GM19372 (cell line): ENCODE data around the gene CFH.
"Not testable (repeated sequence)": the region's sequence is repeated elsewhere in the genome, so short reads cannot be mapped to it uniquely, and the experiment has no call there.

ENCODE experiments used
- ATAC-seq: cut with Tn5 transposase; IDR thresholded peaks from one replicate; pipeline ENCODE4 v1.9.1; 2021; ENCODE audit warnings: mild to moderate bottlenecking, low read depth, moderate library complexity; ENCODE audit not compliant: unreplicated experiment

CFH gene

DNA sequence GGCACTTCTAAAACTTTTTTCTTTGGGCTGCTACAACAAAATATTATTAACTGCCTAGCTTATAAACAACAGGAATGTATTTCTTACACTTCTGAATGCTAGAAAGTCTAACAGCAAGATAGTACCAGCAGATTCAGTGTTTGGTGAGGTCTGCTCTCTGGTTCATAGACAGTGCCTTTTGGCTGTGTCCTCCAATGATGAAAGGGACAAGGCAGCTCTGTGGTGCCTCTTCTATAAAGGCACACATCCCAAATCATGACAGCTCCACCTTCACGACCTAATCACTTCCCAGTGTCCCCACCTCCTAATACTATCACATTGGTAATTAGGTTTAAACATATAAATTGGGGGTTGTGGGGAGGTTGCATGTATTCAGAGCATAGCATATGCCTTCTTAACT is 9.5 kb downstream of the CFH start:
- no peak for ATAC-seq

DNA sequence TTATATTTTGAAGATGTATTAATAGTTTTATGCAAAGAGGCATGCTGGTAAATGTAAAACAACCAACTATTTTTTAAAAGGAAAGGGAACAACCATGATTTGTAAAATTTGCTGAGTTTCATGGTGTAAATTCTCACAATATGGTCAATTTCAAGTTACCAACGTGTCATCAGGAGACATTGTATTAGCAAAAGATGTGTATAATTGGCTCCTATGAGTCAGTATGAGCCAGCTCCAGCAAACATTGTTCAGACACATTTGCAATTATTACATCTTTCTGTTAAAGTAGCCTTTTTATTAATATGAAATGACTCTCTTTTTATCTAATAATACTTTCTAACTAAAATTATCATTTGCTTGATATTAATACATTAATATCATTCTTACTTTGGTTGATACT is 15.3 kb downstream of the CFH start:
- no peak for ATAC-seq

DNA sequence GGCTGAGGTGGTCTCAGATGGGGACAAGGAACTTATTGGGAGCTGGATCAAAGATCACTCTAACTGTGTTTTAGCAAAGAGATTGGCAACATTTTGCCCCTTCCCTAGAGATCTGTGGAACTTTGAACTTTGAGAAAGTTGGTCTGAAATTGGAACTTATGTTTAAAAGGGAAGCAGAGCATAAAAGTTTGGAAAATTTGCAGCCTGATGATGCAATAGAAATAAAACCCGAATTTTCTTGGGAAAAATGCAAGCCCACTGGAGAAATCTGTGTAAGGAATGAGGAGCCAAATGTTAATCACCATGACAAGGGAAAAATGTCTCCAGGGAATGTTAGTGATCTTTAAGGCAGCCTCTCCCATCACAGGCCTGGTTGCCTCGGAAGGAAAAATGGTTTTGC is 17.2 kb downstream of the CFH start:
- no peak for ATAC-seq

DNA sequence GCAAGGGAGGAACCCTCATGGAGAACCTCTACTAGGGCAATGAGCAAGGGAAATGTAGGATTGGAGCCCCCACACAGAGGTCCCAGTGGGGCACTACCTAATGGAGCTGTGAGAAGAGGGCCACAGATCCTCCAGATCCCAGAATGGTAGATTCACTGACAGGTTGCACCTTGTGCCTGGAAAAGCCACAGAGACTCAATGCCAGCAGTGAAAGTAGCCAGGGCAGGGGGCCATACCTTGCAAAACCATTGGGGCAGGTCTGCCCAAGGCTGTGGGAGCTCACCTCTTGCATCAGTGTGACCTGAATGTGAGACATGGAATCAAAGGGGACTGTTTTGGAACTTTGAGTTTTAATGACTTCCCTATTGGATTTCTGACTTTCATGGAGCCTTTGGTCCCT is 17.9 kb downstream of the CFH start:
- no peak for ATAC-seq

DNA sequence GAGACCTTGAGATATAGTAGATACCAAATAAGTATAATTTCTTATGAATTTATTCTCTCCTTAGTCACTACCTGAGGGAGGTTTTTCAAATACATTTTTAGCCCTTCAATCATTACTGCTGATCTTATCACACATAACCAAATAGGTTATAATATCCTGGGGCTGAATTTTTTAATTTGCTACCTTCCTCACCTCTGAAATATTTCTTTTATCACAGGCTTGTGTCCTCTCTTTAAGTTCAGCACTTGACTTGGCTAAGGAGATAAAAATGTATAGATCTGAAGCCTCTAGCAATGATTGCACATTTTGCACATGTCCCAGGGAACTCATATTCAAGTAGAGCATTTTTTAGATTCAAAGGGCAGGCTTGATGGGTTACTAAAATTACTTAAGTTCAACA is 23.1 kb downstream of the CFH start:
- ATAC-seq = no peak

DNA sequence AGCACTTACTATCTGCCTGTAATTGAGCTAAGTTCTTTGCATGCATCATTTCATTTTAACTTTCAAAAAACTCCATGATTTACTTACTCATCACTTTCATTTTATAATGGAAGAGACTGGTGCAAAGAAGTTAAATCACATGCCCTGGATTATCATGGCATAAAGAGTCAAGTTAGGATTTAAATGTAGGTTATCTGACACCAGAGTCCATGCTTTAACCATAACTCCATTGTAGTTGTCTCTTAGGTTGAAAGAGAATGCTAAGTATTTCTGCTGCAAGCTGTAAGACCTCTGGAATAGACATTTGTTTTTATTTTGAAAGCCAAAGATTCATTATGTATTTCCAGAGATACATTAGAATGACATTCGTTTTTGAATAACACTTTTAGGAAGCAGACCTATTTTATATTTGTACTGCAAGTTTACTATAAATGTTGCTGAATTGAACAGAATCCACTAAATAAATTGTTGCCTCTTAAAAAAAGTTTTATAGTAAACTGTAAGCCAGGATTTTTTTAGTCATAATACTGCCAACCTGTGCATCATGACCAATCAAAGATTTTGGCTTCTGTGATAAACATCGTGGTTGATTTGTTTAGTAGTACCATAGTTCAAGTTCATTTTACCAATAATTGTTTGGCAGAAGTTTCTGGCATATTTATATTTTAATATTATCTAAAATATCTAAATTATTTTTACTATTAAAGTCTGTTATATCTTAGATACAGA is 26.1 kb downstream of the CFH start:
- no peak for ATAC-seq

DNA sequence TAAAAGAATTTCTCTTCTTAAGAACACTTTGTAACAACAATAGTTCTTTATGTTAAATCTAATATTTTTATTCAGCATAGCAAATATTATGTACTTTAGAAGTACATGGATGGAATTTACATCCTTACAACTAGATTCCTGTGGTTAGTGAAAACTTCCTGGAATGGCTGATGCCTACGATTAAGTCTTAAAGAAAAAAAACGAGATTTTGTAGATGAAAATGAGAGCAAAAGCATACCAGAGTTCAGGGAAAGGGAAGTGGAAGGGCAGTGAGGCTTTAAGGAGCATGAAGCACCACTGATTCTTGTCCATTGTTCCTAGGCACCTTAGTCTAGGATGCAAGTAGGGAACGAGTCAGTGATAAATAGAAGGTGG is 26.7 kb downstream of the CFH start:
- no peak for ATAC-seq

DNA sequence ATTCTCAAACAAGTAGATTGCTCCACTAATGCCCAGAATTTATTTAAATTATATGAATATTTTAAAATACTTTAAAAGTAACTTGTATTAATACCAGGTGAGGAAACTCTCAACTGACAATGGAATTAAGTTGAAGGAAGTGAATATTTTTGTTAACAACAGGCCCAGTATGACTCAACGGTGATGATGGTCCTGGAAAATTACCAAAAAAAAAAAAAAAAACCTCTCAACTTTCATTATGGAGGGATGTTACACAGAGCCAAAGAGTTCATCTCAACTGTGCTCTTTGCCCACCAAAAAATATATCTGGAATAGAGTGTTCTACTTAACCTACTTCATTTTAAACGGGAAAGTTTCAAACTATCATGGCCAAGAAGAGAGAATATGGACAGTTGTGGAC is 28.3 kb downstream of the CFH start:
- ATAC-seq = no peak

DNA sequence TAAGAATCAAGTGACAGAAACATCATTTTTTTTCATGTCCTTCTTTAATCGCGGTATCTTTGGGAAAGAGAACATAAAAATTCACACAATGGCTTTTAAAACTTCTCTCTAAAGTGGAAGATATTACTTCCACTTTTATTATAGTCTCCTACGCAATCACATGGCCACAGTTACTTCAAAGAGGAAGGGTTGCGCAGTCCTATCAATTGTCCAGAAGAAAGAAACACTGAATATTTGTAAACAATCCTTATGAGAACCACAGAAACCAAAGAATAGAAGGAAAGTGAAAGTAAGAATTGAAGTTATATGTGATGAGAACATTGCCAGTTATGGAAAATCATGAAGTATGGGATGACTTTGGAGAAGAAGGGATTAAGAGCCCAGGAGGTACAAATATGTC is 32.6 kb downstream of the CFH start:
- no peak for ATAC-seq

DNA sequence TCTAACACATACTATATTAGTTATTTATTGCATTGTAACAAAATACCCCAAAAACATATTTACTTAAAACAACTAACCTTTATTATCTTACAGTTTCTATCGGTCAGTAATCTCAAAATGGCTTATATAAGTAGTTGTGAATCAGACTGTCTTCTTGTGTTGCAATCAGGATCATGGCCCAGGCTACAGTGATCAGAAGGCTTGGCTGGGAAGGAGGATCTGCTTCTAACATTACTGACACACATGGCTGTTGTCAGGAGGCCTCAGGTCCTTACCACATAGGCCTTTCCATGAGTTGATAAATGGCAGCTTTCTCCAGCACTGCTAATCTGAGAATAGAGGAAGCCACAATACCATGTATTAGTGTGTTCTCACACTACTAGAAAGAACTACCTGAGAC is 33.7 kb downstream of the CFH start:
- ATAC-seq = no peak

DNA sequence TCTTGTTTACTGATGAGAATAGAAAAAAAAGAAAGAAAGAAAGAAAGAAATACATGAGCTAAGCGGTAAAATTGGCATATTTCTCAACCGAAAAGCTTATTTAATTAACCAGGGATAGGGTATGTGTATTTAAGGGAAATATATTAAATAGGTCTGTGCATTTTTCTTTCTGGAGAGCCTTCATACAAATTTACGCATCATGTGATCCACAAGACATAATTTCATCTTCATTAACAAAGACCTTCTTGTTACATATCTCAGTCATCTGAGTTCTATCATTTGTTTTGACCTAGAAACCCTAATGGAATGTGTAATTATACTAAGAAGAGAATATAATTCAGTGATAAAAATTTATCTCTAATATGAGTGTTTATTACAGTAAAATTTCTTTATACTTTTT is 37.2 kb downstream of the CFH start:
- ATAC-seq = no peak

DNA sequence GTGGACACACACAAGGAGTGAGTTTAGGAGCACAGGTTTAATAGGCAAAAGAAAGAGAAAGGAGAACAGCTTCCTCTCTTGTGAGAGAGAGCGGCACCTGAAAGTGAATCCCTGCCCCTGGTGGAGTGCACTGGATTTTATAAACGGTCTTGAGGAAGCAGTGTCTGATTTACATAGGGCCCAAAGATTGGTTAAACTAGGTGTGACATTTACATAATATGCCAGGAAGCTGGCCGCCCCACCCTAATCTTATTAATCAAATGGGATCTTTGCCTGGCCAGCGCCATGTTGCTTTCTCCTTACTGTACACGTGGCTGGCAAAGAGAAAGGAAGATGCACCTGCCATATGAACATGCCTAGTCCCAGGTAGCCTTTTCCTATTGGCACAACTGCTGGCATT is 38.7 kb downstream of the CFH start:
- no peak for ATAC-seq

DNA sequence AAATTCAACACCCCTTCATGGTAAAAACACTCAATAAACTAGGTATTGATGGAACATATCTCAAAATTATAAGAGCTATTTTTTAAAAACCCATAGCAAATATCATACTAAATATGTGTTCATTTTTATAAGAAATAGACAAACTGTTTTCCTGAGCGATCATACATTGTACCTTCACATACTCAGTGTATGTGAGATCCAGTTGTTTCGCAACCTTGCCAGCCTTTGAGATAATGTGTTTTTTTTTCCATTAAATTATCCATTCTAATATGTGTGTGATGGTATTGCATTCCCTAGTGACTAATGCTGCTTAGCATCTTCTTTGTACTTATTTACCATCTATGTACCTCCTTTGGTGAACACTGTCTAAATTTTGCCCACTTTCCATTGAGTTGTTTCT is 47.1 kb downstream of the CFH start:
- no peak for ATAC-seq

DNA sequence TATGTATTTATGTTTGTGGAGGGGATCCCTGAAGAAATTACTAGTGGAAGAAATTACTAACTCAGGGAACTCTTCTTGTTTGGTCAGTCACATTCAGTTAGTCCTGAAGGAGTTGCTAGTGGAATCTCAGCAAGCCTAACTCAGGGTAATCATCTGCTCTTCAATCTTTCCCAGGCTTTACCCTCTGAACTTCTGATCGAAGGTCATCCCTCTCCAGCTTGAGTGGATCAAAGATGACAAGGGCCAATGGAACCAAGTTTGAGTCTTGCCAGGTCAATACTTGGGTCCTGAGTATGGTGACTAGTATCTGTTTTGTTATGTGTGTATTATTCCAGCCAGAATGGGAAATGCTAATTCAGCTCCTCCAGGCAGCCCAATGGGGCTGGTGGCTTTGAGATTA is 49.3 kb downstream of the CFH start:
- no peak for ATAC-seq

DNA sequence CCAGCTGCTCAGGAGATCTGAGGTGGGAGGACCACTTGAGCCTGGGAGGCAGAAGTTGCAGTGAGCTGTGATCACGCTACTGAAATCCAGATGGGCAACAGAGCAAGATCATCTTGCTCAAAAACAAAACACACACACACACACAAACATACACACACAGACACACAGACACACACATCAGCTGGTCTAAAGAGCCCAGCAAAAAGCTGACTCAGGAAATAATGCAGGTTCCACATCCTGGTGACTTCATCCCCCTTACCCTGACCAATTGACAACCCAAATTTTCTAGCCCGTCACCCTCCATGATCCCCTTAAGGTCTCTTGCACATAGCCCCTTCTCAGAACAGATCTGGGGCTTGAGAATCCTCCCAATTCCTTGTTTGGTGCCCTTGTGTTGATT is 58.0 kb downstream of the CFH start:
- not testable (repeated sequence) for ATAC-seq

DNA sequence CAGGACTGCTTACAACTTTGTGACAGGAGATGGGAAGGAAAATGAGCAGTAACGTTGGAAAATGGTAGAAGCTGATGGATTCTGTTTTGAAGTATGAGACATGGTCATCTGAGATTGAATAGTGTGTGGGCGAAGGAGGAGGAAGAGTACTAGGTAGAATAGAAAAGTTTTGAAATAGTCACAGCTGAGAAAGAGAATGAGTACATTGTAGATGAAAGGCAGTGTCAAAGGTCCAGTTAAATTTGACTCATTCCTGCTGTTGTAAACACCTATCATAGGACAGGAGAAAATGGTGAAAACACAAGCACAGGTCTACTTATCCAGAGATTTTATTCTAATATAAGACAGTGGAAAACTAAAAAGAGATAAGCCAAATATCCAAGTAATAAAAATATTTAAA is 66.0 kb downstream of the CFH start:
- ATAC-seq = no peak

DNA sequence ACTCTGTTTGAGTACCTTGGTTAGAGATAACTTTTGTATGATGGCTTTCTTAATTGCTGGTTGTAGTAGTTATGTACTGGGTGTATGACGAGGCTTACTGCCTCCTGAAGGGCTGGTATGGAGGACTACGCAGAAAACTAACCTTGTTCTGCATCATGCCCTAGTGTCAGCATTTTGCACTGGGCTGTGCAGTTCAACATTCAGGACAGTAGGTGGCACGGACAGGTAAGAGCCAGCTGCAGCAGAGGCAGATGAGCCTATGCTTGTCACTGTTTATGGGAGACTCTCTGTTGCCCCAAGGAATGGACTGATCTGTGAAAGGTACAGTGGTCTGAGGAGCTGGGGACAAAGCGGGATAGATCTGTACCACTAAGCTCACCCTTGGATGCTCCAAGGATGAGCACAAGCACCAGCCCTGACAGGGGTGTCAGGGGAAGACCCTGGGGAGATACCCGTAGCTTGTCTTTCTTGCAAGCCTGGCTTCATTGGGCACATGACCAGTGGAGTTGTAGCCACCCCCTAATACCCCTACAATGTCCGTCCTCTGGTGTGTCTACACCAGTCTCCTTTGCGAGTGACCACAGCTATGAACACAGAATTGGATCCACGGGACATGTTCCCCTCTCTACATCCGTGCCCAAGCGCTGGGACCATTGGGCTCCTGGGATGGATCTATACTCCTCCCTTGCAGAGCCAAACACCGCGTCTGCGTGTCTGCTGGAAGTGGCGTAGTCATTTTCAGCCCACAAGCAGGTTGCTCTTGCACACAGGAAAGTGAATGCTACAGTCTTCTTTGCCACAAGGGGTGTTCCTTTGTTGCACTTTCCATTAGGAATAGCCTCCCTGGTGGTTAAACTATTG is 71.7 kb downstream of the CFH start:
- ATAC-seq = peak; percentile 79

DNA sequence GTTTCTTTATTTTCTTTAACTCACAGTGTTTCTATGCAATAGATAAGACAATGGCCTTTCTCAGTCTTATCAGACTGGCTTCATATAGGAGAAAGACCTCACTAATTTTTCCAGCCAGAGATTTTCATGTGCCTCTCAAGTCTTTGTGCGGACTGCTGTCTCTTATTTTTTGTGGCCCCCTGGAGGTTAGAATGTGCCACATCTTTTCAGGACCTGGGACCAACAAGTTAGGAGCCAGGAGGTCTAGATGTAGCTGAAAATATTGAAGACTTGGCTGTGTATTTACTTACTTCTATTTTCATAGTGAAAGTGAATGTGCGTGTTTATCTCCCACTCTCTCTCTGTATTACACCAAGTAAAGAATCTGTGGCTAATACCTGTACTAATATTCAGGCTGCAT is 80.7 kb downstream of the CFH start:
- no peak for ATAC-seq

DNA sequence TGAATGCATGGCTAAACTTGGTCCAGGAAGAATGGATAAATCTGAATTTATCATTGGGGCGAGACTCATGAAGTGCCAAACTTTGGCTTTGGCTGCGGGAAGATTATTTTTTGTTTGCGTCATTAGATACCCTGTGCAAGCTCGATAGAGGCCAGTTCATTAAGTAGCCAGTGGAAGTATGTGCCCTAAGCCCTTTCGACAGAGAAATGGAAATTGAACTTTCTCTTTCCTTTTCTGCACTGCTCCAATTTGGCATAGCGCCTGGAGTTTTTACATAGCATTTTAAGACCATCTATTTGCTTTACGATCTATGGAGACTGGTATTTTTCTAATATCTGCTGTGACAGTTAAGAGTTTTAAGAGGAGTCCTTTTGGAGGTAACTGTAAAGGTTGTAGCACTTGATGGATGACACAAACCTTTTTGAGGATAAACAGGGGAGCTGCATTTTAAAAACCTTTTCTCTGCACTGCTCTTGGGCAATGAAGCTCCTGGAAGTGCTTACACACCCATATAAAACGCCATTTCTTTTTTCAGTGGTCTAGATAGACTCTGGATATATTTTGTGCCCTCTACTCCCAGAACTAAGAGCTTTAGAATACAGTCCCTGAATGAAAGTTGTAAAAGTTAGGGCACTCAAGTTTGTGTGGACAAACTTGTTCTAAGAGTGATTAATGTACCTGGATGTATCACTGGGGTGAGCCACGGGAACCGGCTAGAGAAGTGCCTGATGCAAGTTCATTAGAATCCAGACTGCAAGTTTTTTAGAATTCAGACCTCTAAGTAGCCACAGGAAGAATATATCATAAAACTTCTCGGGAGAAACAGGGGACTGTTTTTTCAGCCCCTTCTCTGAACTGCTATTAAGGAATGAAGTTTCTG is 81.5 kb downstream of the CFH start:
- ATAC-seq = no peak

DNA sequence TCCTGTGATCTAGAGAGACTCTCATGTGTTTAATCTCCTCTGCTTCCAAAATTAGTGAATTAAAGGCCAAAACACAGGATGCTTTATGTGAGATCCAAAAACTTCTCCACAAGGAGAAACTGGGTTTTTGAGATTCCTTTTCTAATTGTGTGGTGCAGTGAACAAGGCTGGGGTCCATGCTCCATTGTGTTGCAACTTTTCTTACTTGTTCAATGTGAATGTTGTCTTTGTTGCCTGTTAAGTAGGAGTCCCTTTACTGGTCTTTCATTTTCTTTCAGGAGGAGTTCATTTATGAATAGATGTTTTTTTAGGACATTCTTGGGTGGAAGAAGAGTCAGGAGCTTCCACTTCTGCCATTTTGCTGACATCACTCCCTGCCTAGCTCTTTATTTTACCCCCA is 82.2 kb downstream of the CFH start:
- no peak for ATAC-seq

DNA sequence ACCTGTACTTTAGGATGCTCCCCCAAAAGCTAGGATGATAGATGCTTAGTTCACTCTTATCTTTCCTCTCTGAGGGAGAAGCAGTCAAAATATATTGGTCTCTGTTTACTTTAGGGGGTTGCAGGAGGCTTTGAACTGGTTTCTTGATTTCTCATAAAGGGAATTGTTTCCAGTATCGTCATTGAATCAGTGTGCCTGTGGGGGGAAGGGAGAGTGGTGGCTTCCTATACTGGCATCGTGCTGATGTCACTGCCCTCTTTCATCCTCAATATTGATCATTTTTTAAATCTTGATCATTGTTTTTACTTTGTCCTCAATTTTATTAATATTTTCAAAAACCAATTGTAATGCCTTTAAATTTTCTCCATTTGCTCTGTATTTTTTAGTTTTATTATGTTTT is 82.6 kb downstream of the CFH start:
- ATAC-seq = no peak
